ENCODE results near the gene RUNX1. TPM values are rescaled to one million over a fixed set of nuclear protein-coding genes. Genes with fewer than 3 reads are reported as not detected.

Gene RUNX1
- total RNA-seq, 1 donor from 2014 or later = 7.8 TPM

DNA sequence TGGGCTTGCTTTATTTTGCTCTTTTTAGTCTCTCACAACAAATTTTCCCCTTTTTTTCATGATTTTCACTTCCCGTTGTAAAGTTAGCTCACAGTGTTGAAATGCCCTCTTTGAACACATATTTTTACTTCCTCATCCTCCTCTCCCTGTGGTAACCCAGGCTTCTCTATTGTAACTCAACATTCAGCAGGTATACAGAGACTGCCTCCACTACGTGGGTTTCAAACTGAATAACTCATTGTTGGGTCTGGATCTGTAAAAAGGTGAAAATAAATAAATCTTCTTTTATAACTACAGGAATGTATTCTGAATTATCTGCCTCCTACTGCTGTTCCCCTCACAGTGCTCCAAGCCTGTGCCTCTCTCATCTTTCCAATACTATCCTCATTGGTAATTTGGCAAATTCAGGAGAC lies 166.4 kb downstream of the RUNX1 start:
- Histone ChIP-seq H3K4me1 (ENCODE audit: control insufficient read depth in 3 of 3, insufficient read depth in 3 of 3, low read length in 3 of 3) (peaks cover 8 to 30% (median 15%) of the 10 kb centered on the region in 3 donors), H3K27ac (ENCODE audit: low read depth, low read length) (peak overlapping the region; percentile 20), H3K4me3 (ENCODE audit: low read length in 3 of 3) (no peak overlapping the region), H3K27me3 (ENCODE audit: control insufficient read depth in 3 of 3, insufficient read depth in 3 of 3, low read length in 3 of 3) (peaks cover 0 to 6% (median 2%) of the 10 kb centered on the region in 3 donors), H3K36me3 (ENCODE audit: control insufficient read depth in 3 of 3, insufficient read depth in 3 of 3, low read length in 3 of 3) (peaks cover 2 to 10% (median 10%) of the 10 kb centered on the region in 3 donors), H3K9ac (ENCODE audit: low read depth in 1 of 3, low read length in 3 of 3) (no peak overlapping the region), H3K9me3 (ENCODE audit: control insufficient read depth in 3 of 3, low read length in 3 of 3) (no peaks in the 10 kb centered on the region)

DNA sequence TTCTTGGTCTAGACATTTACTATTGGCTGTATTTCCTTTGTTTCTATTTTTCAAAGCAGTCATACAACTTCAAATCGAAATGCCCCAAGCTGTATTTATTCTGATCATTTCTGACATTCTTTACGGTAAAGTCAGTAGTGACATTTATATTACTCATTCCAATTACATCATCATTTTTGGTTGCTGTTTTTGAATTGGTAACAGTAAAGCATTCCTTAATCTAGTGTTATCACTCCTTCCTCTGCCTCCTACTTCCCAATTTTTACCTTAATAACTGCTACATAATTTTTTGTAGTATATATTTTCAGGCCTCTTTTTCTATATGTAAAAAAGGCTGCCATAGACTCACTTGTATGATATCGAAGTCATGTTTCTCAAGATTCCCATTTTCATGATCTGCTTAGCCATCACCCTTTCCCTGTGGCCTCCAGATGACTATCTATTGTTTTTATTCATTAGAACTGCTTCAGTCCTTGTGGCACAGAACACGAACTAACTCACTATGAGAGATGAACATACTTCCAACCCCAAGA lies 167.2 kb downstream of the RUNX1 start:
- no peaks in the 10 kb centered on the region for H3K9me3 ChIP-seq (ENCODE audit: control insufficient read depth in 3 of 3, low read length in 3 of 3)
- peak overlapping the region in 1 of 3 donors; percentile 24 for H3K4me3 ChIP-seq (ENCODE audit: low read length in 3 of 3)
- peak overlapping the region in 1 of 3 donors; percentile 18 for H3K9ac ChIP-seq (ENCODE audit: low read depth in 1 of 3, low read length in 3 of 3)
- peaks cover 2 to 10% (median 10%) of the 10 kb centered on the region in 3 donors for H3K36me3 ChIP-seq (ENCODE audit: control insufficient read depth in 3 of 3, insufficient read depth in 3 of 3, low read length in 3 of 3)
- H3K27ac ChIP-seq (ENCODE audit: low read depth, low read length) = peak overlapping the region; percentile 20
- peaks cover 7 to 31% (median 10%) of the 10 kb centered on the region in 3 donors for H3K4me1 ChIP-seq (ENCODE audit: control insufficient read depth in 3 of 3, insufficient read depth in 3 of 3, low read length in 3 of 3)
- H3K27me3 ChIP-seq (ENCODE audit: control insufficient read depth in 3 of 3, insufficient read depth in 3 of 3, low read length in 3 of 3) = peaks cover 0 to 6% (median 2%) of the 10 kb centered on the region in 3 donors

DNA sequence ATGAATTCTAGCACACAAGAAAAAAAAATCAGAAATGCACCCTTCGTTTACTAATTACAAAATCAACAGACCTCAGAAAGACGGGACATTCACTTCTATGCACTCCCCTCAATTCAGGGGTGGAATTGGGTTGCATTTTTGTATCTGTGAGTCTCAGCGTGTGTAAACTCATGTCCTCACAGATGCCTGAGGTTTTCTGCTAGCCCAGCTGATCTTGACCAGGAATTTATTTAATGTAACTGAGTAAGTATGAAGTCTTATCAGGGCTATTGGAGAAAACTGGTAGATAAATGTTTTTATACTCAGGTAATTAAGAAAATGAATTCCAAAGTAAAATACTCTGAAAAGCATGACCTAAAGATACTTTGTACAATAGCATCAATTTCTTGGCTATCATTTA lies 167.7 kb downstream of the RUNX1 start:
- Histone ChIP-seq H3K27ac (ENCODE audit: low read depth, low read length) (peak overlapping the region; percentile 20), H3K9ac (ENCODE audit: low read depth in 1 of 3, low read length in 3 of 3) (no peak overlapping the region), H3K4me1 (ENCODE audit: control insufficient read depth in 3 of 3, insufficient read depth in 3 of 3, low read length in 3 of 3) (peaks cover 4 to 31% (median 7%) of the 10 kb centered on the region in 3 donors), H3K36me3 (ENCODE audit: control insufficient read depth in 3 of 3, insufficient read depth in 3 of 3, low read length in 3 of 3) (peaks cover 2 to 10% (median 10%) of the 10 kb centered on the region in 3 donors), H3K4me3 (ENCODE audit: low read length in 3 of 3) (peak overlapping the region in 1 of 3 donors; percentile 24), H3K27me3 (ENCODE audit: control insufficient read depth in 3 of 3, insufficient read depth in 3 of 3, low read length in 3 of 3) (peaks cover 0 to 2% (median 0%) of the 10 kb centered on the region in 3 donors), H3K9me3 (ENCODE audit: control insufficient read depth in 3 of 3, low read length in 3 of 3) (no peaks in the 10 kb centered on the region)

DNA sequence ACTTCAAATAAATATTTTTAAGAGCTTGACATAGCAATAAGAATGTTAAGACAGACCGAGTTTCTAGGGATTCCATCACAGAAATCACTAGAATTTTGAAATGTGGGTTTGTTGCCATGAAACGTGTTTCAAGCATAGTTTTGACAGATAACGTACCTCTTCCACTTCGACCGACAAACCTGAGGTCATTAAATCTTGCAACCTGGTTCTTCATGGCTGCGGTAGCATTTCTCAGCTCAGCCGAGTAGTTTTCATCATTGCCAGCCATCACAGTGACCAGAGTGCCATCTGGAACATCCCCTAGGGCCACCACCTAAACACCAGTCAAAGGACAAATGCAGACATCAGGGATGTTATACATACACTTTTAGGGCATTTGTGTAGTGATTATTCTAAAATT lies 168.7 kb downstream of the RUNX1 start:
- no peak overlapping the region for H3K4me3 ChIP-seq (ENCODE audit: low read length in 3 of 3)
- H3K9me3 ChIP-seq (ENCODE audit: control insufficient read depth in 3 of 3, low read length in 3 of 3) = no peaks in the 10 kb centered on the region
- H3K27ac ChIP-seq (ENCODE audit: low read depth, low read length) = no peak overlapping the region
- no peak overlapping the region for H3K9ac ChIP-seq (ENCODE audit: low read depth in 1 of 3, low read length in 3 of 3)
- peaks cover 3 to 28% (median 7%) of the 10 kb centered on the region in 3 donors for H3K4me1 ChIP-seq (ENCODE audit: control insufficient read depth in 3 of 3, insufficient read depth in 3 of 3, low read length in 3 of 3)
- no peaks in the 10 kb centered on the region for H3K27me3 ChIP-seq (ENCODE audit: control insufficient read depth in 3 of 3, insufficient read depth in 3 of 3, low read length in 3 of 3)
- peaks cover 2 to 19% (median 14%) of the 10 kb centered on the region in 3 donors for H3K36me3 ChIP-seq (ENCODE audit: control insufficient read depth in 3 of 3, insufficient read depth in 3 of 3, low read length in 3 of 3)

DNA sequence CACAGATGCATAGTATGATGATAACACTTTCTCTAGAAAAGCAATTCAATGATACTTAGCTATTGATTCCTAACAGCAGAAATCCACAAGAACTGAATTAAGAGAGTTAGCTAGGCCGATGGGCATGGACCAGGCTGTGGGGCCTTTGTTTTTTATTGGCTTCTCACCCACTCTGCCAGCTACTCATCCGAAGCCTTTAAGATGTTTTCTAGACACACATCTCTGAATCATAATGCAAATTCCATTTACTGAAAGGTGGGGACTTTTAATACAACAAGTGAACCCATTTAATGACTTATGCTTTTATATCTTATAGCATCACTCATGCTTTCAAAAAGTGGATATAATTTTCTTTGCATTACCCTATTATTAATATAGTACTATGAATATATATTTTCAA lies 170.2 kb downstream of the RUNX1 start:
- no peak overlapping the region for H3K9ac ChIP-seq (ENCODE audit: low read depth in 1 of 3, low read length in 3 of 3)
- no peak overlapping the region for H3K27ac ChIP-seq (ENCODE audit: low read depth, low read length)
- H3K36me3 ChIP-seq (ENCODE audit: control insufficient read depth in 3 of 3, insufficient read depth in 3 of 3, low read length in 3 of 3) = peaks cover 2 to 25% (median 16%) of the 10 kb centered on the region in 3 donors
- H3K27me3 ChIP-seq (ENCODE audit: control insufficient read depth in 3 of 3, insufficient read depth in 3 of 3, low read length in 3 of 3) = no peaks in the 10 kb centered on the region
- no peak overlapping the region for H3K4me3 ChIP-seq (ENCODE audit: low read length in 3 of 3)
- H3K4me1 ChIP-seq (ENCODE audit: control insufficient read depth in 3 of 3, insufficient read depth in 3 of 3, low read length in 3 of 3) = peaks cover 3 to 26% (median 7%) of the 10 kb centered on the region in 3 donors
- H3K9me3 ChIP-seq (ENCODE audit: control insufficient read depth in 3 of 3, low read length in 3 of 3) = no peaks in the 10 kb centered on the region

DNA sequence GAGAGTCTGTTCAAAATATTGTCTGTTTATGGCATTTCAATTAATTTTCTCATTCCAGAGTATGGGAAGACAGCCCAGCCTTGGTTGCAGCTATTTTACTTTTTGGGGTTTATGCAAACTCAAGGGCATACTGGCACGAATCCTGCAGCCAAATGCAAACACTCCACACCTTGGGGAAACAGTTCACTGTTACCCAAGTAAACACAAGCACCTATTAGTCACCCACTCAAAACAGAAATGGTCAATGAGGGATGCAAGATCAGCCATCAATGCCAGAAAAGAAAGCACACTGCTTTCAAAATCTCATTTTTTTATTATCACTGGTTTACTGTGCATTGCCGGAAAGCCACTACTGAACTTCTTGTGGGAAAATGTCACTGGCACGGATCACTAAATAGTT lies 170.6 kb downstream of the RUNX1 start:
- no peaks in the 10 kb centered on the region for H3K9me3 ChIP-seq (ENCODE audit: control insufficient read depth in 3 of 3, low read length in 3 of 3)
- no peak overlapping the region for H3K4me3 ChIP-seq (ENCODE audit: low read length in 3 of 3)
- H3K4me1 ChIP-seq (ENCODE audit: control insufficient read depth in 3 of 3, insufficient read depth in 3 of 3, low read length in 3 of 3) = peaks cover under 1 to 22% (median 4%) of the 10 kb centered on the region in 3 donors
- peaks cover 2 to 29% (median 20%) of the 10 kb centered on the region in 3 donors for H3K36me3 ChIP-seq (ENCODE audit: control insufficient read depth in 3 of 3, insufficient read depth in 3 of 3, low read length in 3 of 3)
- H3K27me3 ChIP-seq (ENCODE audit: control insufficient read depth in 3 of 3, insufficient read depth in 3 of 3, low read length in 3 of 3) = no peaks in the 10 kb centered on the region
- H3K27ac ChIP-seq (ENCODE audit: low read depth, low read length) = no peak overlapping the region
- no peak overlapping the region for H3K9ac ChIP-seq (ENCODE audit: low read depth in 1 of 3, low read length in 3 of 3)

DNA sequence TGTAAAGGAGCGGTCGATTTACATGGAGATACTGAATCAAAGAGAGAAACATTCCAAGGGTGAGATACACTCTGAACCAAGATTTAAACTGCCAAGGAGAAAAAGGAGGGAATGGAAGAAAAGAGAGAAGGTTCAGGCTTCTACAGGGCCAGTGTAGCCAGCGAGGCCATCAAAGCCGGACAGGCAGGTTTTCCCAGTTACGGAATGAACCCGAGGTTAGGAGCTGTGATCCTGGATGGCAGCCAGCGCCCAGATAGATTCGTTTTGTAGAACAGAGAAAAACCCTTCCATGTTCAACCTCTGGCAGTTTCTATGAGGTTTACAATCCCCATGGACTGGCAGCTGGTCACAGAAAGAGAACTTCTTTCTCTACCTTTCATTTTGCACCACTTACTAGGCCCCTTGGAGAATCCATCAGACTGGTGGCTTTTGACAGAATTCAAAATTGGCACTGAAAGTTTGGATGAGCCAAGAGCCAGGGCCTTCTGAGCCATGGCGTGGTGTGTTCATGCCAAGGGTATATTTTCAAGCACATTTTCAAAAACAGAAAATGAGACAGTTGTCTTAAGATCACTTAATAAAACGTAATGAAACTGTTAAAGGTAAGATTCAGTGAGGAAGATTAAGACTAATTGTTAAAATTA lies 171.5 kb downstream of the RUNX1 start:
- Histone ChIP-seq H3K4me1 (ENCODE audit: control insufficient read depth in 3 of 3, insufficient read depth in 3 of 3, low read length in 3 of 3) (peaks cover 0 to 20% (median 0%) of the 10 kb centered on the region in 3 donors), H3K27ac (ENCODE audit: low read depth, low read length) (no peak overlapping the region), H3K4me3 (ENCODE audit: low read length in 3 of 3) (no peak overlapping the region), H3K9ac (ENCODE audit: low read depth in 1 of 3, low read length in 3 of 3) (peak overlapping the region in 2 of 3 donors; percentile 16 to 18), H3K9me3 (ENCODE audit: control insufficient read depth in 3 of 3, low read length in 3 of 3) (no peaks in the 10 kb centered on the region), H3K27me3 (ENCODE audit: control insufficient read depth in 3 of 3, insufficient read depth in 3 of 3, low read length in 3 of 3) (no peaks in the 10 kb centered on the region), H3K36me3 (ENCODE audit: control insufficient read depth in 3 of 3, insufficient read depth in 3 of 3, low read length in 3 of 3) (peaks cover 2 to 34% (median 24%) of the 10 kb centered on the region in 3 donors)

DNA sequence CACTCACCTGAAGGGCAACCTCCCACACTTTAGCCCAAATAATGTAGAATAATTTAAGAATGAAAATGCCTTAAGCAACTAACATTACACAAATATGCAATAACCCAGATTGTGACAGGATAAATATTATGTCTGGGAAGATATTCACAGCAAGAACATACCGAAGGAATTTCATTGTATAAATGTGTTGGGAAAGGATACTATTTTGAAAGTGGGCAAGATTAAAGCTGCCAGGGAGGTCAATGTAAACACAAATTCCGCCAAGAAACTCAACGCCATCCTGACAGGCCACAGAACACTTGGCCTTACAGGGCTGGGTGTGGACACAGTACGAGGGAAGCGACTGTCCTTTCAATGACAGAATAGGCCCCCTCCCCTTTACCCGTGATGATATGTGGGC lies 173.3 kb downstream of the RUNX1 start:
- H3K27ac ChIP-seq (ENCODE audit: low read depth, low read length) = no peak overlapping the region
- peaks cover 2 to 40% (median 29%) of the 10 kb centered on the region in 3 donors for H3K36me3 ChIP-seq (ENCODE audit: control insufficient read depth in 3 of 3, insufficient read depth in 3 of 3, low read length in 3 of 3)
- H3K9ac ChIP-seq (ENCODE audit: low read depth in 1 of 3, low read length in 3 of 3) = no peak overlapping the region
- peaks cover 0 to 16% (median 2%) of the 10 kb centered on the region in 3 donors for H3K4me1 ChIP-seq (ENCODE audit: control insufficient read depth in 3 of 3, insufficient read depth in 3 of 3, low read length in 3 of 3)
- no peaks in the 10 kb centered on the region for H3K9me3 ChIP-seq (ENCODE audit: control insufficient read depth in 3 of 3, low read length in 3 of 3)
- H3K4me3 ChIP-seq (ENCODE audit: low read length in 3 of 3) = no peak overlapping the region
- no peaks in the 10 kb centered on the region for H3K27me3 ChIP-seq (ENCODE audit: control insufficient read depth in 3 of 3, insufficient read depth in 3 of 3, low read length in 3 of 3)

DNA sequence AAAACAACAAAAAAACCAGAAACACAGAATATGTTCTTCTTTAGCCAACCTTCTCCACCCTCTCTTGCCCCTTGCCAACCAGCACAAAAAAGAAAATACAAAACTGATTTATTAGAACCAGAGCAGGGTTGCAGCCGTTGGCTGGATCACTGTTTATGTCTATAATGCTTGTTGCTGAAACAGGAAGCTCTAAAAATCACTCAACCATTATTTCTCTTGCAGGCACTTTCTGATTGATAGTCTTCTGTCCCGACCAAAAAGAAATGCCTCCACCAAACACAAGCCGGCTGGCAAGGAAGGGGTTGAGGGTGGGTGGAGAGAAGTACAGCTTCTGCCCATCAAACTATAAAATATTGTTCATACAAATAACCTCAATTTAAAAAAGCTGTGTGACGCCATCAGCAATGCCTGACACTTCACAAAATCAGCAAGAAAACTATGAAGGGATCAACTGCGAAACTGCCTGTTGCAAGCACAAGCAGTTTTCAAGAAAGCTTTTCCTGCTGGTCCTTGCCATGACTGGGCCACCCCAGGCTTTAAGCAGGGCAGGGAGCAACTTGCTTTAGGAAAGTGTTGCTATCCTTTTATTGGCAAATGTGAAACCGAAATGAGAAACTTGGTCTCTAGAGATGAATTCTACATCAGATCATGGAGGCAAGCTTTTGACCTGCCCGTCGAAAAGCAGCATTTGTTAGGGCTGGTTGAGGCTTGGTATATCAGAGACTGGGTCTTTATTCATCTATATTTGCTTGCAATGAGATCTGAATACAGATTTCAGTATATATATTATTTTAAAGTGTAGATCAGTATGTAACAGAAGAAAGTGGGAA lies 174.2 kb downstream of the RUNX1 start:
- H3K36me3 ChIP-seq (ENCODE audit: control insufficient read depth in 3 of 3, insufficient read depth in 3 of 3, low read length in 3 of 3) = peaks cover 2 to 49% (median 24%) of the 10 kb centered on the region in 3 donors
- no peaks in the 10 kb centered on the region for H3K9me3 ChIP-seq (ENCODE audit: control insufficient read depth in 3 of 3, low read length in 3 of 3)
- H3K27me3 ChIP-seq (ENCODE audit: control insufficient read depth in 3 of 3, insufficient read depth in 3 of 3, low read length in 3 of 3) = no peaks in the 10 kb centered on the region
- H3K27ac ChIP-seq (ENCODE audit: low read depth, low read length) = peak overlapping the region; percentile 40
- peaks cover 4 to 19% (median 5%) of the 10 kb centered on the region in 3 donors for H3K4me1 ChIP-seq (ENCODE audit: control insufficient read depth in 3 of 3, insufficient read depth in 3 of 3, low read length in 3 of 3)
- H3K4me3 ChIP-seq (ENCODE audit: low read length in 3 of 3) = no peak overlapping the region
- H3K9ac ChIP-seq (ENCODE audit: low read depth in 1 of 3, low read length in 3 of 3) = peak overlapping the region in 1 of 3 donors; percentile 17
